Esophagus muscularis mucosa (tissue), 4 donors: ENCODE data around the gene FHIP1B.

Source experiments
- EP300 ChIP-seq: sonication (generic); formaldehyde crosslinking; IDR thresholded peaks from one replicate; pipeline ENCODE4 v1.6.1; 2017; ENCODE audit warnings: antibody characterized with exemption
- POLR2A ChIP-seq: fragments of 450-650 bp; IDR thresholded peaks from one replicate; pipeline ENCODE4 v1.6.1; 2017; ENCODE audit warnings: antibody characterized with exemption, moderate library complexity, mild to moderate bottlenecking, low read depth
- POLR2AphosphoS5 ChIP-seq, 2 donors: sonication (generic); formaldehyde crosslinking; IDR thresholded peaks; one replicate each; pipeline ENCODE4 v1.6.1; 2017; ENCODE audit warnings: antibody characterized with exemption in 2 of 2
- TF ChIP-seq, protein P1 (sequence below), 3 experiments: fragments of 200-600 bp in 2 of 3; fragments of 450-650 bp in 1 of 3; sonication (generic) in 2 of 3; IDR thresholded peaks; one replicate each; pipeline ENCODE4 v1.5.1; 2017 to 2019; ENCODE audit warnings: antibody characterized with exemption in 3 of 3, mild to moderate bottlenecking in 2 of 3, moderate library complexity in 1 of 3

DNA sequence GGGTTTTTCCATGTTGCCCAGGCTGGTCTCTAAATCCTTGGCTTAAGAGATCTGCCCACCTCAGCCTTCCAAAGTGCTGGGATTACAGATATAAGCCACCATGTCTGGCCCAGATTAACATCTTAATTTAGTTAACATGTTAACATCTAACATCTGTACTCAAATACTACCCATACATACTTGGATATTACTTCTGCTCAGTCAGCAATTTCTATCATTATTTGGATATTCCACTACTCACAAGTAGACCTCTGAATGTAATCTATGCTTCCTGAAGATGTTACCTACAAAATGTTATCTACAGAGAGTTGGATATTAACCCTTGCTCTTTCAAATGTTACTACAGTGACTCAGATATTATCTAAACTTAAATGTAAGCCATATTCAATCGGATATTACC, 29.2 kb upstream of the FHIP1B start:
- TF ChIP-seq, protein P1, sequence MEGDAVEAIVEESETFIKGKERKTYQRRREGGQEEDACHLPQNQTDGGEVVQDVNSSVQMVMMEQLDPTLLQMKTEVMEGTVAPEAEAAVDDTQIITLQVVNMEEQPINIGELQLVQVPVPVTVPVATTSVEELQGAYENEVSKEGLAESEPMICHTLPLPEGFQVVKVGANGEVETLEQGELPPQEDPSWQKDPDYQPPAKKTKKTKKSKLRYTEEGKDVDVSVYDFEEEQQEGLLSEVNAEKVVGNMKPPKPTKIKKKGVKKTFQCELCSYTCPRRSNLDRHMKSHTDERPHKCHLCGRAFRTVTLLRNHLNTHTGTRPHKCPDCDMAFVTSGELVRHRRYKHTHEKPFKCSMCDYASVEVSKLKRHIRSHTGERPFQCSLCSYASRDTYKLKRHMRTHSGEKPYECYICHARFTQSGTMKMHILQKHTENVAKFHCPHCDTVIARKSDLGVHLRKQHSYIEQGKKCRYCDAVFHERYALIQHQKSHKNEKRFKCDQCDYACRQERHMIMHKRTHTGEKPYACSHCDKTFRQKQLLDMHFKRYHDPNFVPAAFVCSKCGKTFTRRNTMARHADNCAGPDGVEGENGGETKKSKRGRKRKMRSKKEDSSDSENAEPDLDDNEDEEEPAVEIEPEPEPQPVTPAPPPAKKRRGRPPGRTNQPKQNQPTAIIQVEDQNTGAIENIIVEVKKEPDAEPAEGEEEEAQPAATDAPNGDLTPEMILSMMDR (IDR thresholded peaks at IDR 0.05): no peak
- TF ChIP-seq POLR2AphosphoS5 (IDR thresholded peaks at IDR 0.05) (no peak), POLR2A (no peak), EP300 (no peak)
